HUES48 (cell line): ENCODE data around the gene MSMP.

ENCODE experiments used
- H3K27ac ChIP-seq: one replicate; pipeline ENCODE4 v1.7.0; 2013; ENCODE audit warnings: low read depth, low read length, inconsistent platforms
- H3K27me3 ChIP-seq: 2 replicates; pipeline ENCODE4 v1.6.1; 2013; ENCODE audit warnings: mild to moderate bottlenecking, low read length; ENCODE audit not compliant: control insufficient read depth, insufficient read depth
- H3K36me3 ChIP-seq: 2 replicates; pipeline ENCODE4 v1.6.1; 2013; ENCODE audit warnings: low read length; ENCODE audit not compliant: control insufficient read depth, insufficient read depth
- H3K4me1 ChIP-seq: 2 replicates; pipeline ENCODE4 v1.6.1; 2013; ENCODE audit warnings: mild to moderate bottlenecking, low read length; ENCODE audit not compliant: control insufficient read depth, insufficient read depth
- H3K4me3 ChIP-seq: 2 replicates; pipeline ENCODE4 v1.5.1; 2013; ENCODE audit warnings: mild to moderate bottlenecking, low read depth, low read length
- H3K9ac ChIP-seq: 2 replicates; pipeline ENCODE4 v1.6.1; 2013; ENCODE audit warnings: mild to moderate bottlenecking, low read depth, low read length, moderate library complexity
- H3K9me3 ChIP-seq: 2 replicates; pipeline ENCODE4 v1.6.1; 2013; ENCODE audit warnings: low read length; ENCODE audit not compliant: control insufficient read depth, insufficient read depth

The MSMP gene

DNA sequence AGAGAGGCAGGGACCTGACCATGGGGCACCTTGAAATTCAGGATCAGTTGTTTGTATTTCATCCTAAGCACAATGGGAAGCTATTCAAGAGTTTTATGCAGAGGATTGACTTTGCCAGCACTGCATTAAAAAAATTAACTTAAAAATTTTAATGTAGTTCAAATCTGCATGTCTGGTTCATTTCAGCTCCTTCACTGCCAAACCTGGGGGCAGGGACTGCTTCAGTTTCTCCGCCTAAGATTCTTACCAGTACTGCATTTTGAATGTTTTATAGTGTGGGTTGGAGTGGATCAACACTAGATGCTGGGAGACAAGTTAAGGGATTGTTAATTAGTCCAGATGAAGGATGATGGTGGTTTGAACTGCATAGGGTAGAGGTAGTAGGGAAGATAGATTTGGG, 15.7 kb upstream of the MSMP start:
- H3K27me3 ChIP-seq, result no peaks in the 10 kb centered on the region

DNA sequence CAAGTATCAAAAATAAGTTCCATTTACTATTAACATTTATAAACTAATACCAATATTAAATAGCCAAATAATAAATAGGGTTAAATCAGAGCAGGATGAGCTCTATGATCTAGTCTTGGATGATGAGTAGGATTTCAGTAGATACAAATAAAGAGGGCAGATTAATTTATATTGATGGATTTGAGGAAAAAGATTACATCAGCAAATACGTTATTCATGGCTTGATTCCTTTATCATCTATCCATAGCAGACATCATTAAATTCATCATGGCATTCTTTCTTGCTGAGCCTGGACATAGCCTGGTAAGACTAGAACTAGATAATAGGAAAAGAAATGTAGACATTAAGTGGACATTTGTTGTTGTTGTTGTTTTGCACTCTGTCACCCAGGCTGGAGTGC, 13.4 kb upstream of the MSMP start:
- H3K27me3 ChIP-seq, result no peaks in the 10 kb centered on the region

More for the DNA sequence above, 15.7 kb upstream of the MSMP start:
- Histone ChIP-seq H3K9me3 (no peaks in the 10 kb centered on the region), H3K36me3 (no peaks in the 10 kb centered on the region), H3K4me1 (peaks cover under 1% of the 10 kb centered on the region; the same call in 1 of the 2 replicates), H3K27ac (no peak overlapping the region), H3K9ac (no peak overlapping the region), H3K4me3 (no peak overlapping the region)

DNA sequence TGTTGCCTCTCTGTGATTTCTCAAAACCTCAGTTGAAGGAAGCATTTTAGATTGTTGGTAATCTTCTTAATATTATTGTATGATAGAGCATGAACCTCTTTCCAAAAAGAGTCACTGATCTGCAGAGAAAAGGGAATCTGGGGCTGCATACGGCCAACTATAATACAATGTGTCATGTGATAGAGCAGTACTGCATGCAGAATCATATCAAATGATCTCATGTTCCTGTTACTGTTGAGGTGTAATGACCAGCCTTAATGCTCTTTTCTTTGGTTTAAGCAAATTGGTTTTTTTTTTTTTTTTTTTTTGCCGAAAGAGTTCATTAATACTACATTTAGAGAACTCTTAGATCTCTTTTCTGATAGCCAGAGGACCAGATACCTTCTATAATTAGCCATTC, 12.9 kb upstream of the MSMP start:
- Histone ChIP-seq H3K27ac (no peak overlapping the region), H3K27me3 (no peaks in the 10 kb centered on the region), H3K4me3 (no peak overlapping the region), H3K36me3 (no peaks in the 10 kb centered on the region), H3K9me3 (no peaks in the 10 kb centered on the region), H3K4me1 (no peaks in the 10 kb centered on the region; the same call in 1 of the 2 replicates), H3K9ac (no peak overlapping the region)

More for the DNA sequence above, 13.4 kb upstream of the MSMP start:
- H3K9me3 ChIP-seq, result no peaks in the 10 kb centered on the region
- H3K36me3 ChIP-seq, result no peaks in the 10 kb centered on the region
- H3K27ac ChIP-seq, result no peak overlapping the region
- H3K4me1 ChIP-seq, result no peaks in the 10 kb centered on the region; the same call in 1 of the 2 replicates
- H3K9ac ChIP-seq, result no peak overlapping the region
- no peak overlapping the region for H3K4me3 ChIP-seq

DNA sequence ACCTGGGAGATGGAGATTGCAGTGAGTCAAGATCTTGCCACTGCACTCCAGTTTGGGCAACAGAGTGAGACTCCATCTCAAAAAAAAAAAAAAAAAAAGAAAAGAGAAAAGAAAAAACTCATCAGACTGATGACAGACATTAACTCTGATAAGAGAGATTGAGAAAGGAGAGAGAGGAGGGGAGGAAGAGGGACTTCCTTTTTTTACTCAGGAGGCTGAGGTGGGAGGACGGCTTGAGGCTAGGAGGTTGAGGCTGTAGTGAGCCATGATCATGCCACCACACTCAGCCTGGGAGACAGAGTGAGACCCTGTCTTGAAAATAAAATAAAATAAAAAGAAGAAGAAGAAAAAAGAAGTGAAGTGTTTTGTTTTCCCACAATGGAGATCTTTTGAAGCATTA, 9.7 kb upstream of the MSMP start:
- no peaks in the 10 kb centered on the region for H3K36me3 ChIP-seq
- H3K27me3 ChIP-seq, result no peaks in the 10 kb centered on the region
- no peak overlapping the region for H3K9ac ChIP-seq
- H3K9me3 ChIP-seq, result no peaks in the 10 kb centered on the region
- no peak overlapping the region for H3K27ac ChIP-seq
- H3K4me3 ChIP-seq, result no peak overlapping the region
- H3K4me1 ChIP-seq, result peaks cover under 1% of the 10 kb centered on the region; the same call in 1 of the 2 replicates

DNA sequence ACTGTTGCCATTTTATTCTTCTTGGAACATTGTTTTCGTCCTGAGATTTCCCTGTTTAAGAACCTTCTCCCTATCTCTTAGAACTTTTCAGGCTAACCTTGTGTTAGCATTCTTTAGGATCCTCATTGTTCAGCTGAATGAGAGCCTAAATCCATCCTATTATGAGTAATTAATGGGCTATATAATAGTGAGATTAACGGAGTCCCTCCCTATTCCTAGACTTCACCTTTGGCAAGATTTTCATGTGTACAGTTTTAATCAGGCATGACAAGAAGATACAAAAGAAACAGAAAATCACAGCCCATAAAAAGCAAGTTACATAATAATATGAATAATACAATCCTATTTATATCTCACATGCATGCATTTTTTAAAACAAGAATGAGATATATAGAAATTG, 9.1 kb upstream of the MSMP start:
- Histone ChIP-seq H3K27me3 (no peaks in the 10 kb centered on the region), H3K27ac (no peak overlapping the region), H3K36me3 (no peaks in the 10 kb centered on the region), H3K4me3 (no peak overlapping the region), H3K4me1 (peaks cover 6% of the 10 kb centered on the region; the same call in 1 of the 2 replicates), H3K9me3 (no peaks in the 10 kb centered on the region), H3K9ac (no peak overlapping the region)

DNA sequence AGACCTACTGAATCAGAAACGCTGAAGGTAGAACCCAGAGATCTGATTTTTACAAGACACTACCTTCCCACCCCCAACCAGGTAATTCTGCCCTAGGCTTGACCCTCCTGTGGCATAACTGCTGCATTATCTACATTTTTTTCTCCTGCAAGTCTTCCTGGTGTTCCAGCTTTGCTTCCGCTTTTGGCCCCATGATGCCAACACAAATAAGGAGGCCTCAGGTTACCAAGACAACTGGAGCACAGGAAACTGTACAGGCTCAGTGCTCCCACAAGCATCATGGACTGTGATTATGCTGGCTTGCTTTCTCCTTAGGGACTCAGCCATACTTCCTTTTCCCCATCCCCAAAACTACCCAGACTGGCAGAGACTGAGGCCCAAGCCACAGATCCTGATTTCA, 6.6 kb upstream of the MSMP start:
- Histone ChIP-seq H3K9ac (no peak overlapping the region), H3K4me1 (peaks cover 10% of the 10 kb centered on the region; the same call in 1 of the 2 replicates), H3K36me3 (no peaks in the 10 kb centered on the region), H3K27me3 (no peaks in the 10 kb centered on the region), H3K4me3 (no peak overlapping the region), H3K9me3 (no peaks in the 10 kb centered on the region), H3K27ac (no peak overlapping the region)

DNA sequence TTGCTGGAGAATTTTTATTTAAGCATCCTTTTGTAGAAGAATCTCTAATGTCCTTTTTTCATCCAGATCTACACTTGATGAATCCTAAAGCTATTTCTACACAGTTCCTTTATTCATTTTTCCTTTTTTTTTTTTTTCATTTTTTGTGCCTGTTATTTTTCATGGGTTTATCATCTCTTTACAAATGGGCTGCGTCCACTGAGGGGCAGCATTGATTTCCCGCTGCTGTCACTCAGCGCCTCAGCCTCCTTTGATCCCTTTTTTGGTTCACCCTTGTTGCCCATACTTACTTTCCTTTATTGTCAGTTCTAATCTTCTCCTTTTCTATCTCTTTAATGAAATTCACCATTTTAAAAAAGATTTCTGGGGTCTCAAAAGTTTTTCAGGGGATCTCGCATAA, 5.7 kb upstream of the MSMP start:
- no peak overlapping the region for H3K27ac ChIP-seq
- H3K27me3 ChIP-seq, result no peaks in the 10 kb centered on the region
- H3K9me3 ChIP-seq, result no peaks in the 10 kb centered on the region
- H3K4me1 ChIP-seq, result peaks cover 10% of the 10 kb centered on the region; the same call in 1 of the 2 replicates
- no peak overlapping the region for H3K4me3 ChIP-seq
- no peak overlapping the region for H3K9ac ChIP-seq
- H3K36me3 ChIP-seq, result no peaks in the 10 kb centered on the region

DNA sequence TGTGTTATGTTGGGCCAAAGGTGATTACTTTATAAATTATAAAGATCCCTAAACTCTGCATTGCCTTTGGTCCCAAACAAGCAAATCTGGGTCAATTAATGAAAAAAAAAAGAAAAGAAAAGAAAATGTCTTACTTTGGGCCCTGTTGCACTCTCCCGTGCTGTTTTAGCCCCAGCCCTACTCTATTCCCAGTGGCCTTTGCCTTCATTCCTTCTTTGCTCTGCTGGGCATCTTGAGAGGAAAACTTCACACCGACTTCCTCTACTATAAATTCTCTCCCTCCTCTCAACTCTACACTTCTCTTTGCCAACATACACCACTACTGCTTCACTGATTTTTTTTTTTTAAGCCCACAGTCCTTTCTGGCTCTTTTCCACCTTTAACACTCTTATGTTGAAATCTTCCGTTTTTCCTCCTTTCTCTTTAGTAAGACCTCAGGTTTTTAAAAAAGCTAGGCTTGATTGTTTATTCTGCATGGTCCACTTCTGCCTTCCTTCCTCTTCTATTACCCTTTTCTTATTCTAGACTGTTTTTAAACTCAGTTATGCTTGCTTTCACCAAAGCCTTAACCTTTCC, 4.5 kb upstream of the MSMP start:
- Histone ChIP-seq H3K9ac (no peak overlapping the region), H3K4me1 (peaks cover 10% of the 10 kb centered on the region; the same call in 1 of the 2 replicates), H3K9me3 (no peaks in the 10 kb centered on the region), H3K27me3 (no peaks in the 10 kb centered on the region), H3K27ac (no peak overlapping the region), H3K36me3 (peaks cover 4% of the 10 kb centered on the region), H3K4me3 (peak overlapping the region; percentile 86)

DNA sequence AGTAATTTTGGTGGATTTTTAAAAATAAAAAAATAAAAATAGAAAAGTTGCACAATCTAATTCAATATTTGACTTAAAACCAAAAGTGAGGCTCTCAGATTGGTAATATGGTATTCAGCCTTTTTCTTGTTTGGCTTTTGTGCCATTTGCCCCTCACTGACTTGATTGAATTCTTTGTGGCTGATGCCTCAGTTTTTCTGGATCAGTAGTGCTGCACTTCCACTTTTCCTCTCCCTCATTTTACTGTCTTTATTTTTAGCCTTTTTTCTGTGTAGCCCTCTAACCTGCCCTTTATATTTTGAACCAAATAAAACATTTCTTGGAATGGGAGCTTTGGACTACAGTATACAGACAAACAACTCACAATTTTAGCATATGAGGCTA, 3.8 kb upstream of the MSMP start:
- Histone ChIP-seq H3K27me3 (no peaks in the 10 kb centered on the region), H3K4me3 (peak overlapping the region; percentile 86), H3K4me1 (peaks cover 10% of the 10 kb centered on the region; the same call in 1 of the 2 replicates), H3K27ac (no peak overlapping the region), H3K9ac (peak overlapping the region; percentile 86; the same call in 1 of the 2 replicates), H3K9me3 (no peaks in the 10 kb centered on the region), H3K36me3 (peaks cover 11% of the 10 kb centered on the region)

DNA sequence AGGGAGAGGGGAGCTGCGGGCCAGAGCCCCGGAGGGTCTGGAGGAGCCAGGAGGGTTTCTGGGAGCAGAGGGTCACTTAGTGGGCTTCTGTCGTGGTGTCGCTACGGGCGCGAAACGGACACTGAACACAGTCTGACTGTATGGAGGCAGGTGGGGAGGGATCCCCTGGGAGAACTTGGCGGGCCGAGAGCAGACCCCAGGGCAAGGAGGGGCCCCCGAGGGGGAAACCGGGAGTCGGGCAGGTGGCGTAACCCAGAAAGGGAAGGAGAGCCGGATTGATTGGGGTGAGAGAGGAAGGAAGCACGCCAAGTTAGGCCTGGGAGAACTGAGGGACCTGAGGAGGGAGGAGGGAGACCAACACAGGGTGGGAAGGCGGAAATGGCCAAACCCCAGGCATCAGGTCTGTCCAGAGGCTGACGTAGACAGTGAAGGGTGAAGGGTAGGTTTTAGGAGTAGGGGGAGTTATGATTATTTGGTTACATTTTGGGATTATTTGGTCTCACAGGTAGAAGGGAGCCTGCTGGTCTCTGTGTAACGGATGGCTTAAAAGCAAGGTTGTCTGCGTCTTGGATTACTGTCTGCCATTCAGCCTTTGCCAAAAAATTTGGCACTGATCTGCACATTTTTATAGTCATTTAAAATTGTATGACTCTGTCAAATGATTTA, 3.3 kb upstream of the MSMP start:
- peaks cover 16% of the 10 kb centered on the region for H3K36me3 ChIP-seq
- H3K9ac ChIP-seq, result peak overlapping the region; percentile 86
- H3K4me3 ChIP-seq, result peak overlapping the region; percentile 86
- H3K27ac ChIP-seq, result peak overlapping the region; percentile 94
- H3K4me1 ChIP-seq, result peaks cover 10% of the 10 kb centered on the region; the same call in 1 of the 2 replicates
- no peaks in the 10 kb centered on the region for H3K27me3 ChIP-seq
- no peaks in the 10 kb centered on the region for H3K9me3 ChIP-seq
